ENCODE measurements around the gene DXO.
"Not testable (repeated sequence)": the region's sequence is repeated elsewhere in the genome, so short reads cannot be mapped to it uniquely, and the experiment has no call there.

DXO gene

GRCh38 chr6:31989363-31989762 is 17.4 kb upstream of the DXO start:
- H3K27ac ChIP-seq; H3K4me3 ChIP-seq; DNase-seq (ENCODE audit: low spot score): not testable (repeated sequence)

- not testable (repeated sequence) for H3K4me3 ChIP-seq; DNase-seq (ENCODE audit: low spot score); H3K27ac ChIP-seq
Measured at GRCh38 chr6:31981744-31982143, 9.8 kb upstream of the DXO start, which contains the start of gene C4A. TSS of gene C4A (plus strand) at chr6:31982057. CDS start at chr6:31982108, 51 bp downstream.

- DNase-seq (ENCODE audit: low spot score); H3K4me3 ChIP-seq; H3K27ac ChIP-seq: not testable (repeated sequence)
Measured at GRCh38 chr6:31980998-31981397, 9.1 kb upstream of the DXO start.

GRCh38 chr6:31980195-31980876 is 8.4 kb upstream of the DXO start:
- DNase-seq (ENCODE audit: low spot score), result peak; percentile 66
- H3K27ac ChIP-seq, H3K4me3 ChIP-seq: not testable (repeated sequence)

GRCh38 chr6:31979238-31979898 is 7.4 kb upstream of the DXO start:
- Histone ChIP-seq H3K27ac (no peak overlapping the region), H3K4me3 (no peak overlapping the region)
- no peak for DNase-seq (ENCODE audit: low spot score)
- no peak for TF ChIP-seq CTCF (IDR thresholded peaks at IDR 0.05)

GRCh38 chr6:31978831-31979230 is 6.9 kb upstream of the DXO start:
- no peak overlapping the region for H3K4me3 ChIP-seq
- no peak for TF ChIP-seq CTCF (IDR thresholded peaks at IDR 0.05)
- no peak overlapping the region for H3K27ac ChIP-seq
- DNase-seq (ENCODE audit: low spot score), result no peak

GRCh38 chr6:31977816-31978431 is 6.0 kb upstream of the DXO start:
- no peak for DNase-seq (ENCODE audit: low spot score)
- no peak overlapping the region for H3K27ac ChIP-seq

GRCh38 chr6:31976065-31976464 is 4.1 kb upstream of the DXO start:
- not testable (repeated sequence) for H3K4me3 ChIP-seq; DNase-seq (ENCODE audit: low spot score)

More at GRCh38 chr6:31977816-31978431, 6.0 kb upstream of the DXO start:
- H3K4me3 ChIP-seq, result no peak overlapping the region
- TF ChIP-seq CTCF (IDR thresholded peaks at IDR 0.05), result no peak

GRCh38 chr6:31972709-31973350 is 892 bp upstream of the DXO start:
- Histone ChIP-seq H3K4me3 (peak overlapping the region; percentile 75), H3K27ac (peak overlapping the region; percentile 94 to 98)
- no peak for TF ChIP-seq CTCF (IDR thresholded peaks at IDR 0.05)
- no peak for DNase-seq (ENCODE audit: low spot score)

More at GRCh38 chr6:31976065-31976464, 4.1 kb upstream of the DXO start:
- not testable (repeated sequence) for H3K27ac ChIP-seq
